HS-5 (cell line): Measurements from ENCODE around the gene PIK3CD.
"Not testable (repeated sequence)": the region's sequence is repeated elsewhere in the genome, so short reads cannot be mapped to it uniquely, and the experiment has no call there.

Source experiments
- DNase-seq: peaks from one replicate; pipeline ENCODE4 v3.0.0-alpha.2; 2012; ENCODE audit warnings: low read depth

Gene PIK3CD

DNA sequence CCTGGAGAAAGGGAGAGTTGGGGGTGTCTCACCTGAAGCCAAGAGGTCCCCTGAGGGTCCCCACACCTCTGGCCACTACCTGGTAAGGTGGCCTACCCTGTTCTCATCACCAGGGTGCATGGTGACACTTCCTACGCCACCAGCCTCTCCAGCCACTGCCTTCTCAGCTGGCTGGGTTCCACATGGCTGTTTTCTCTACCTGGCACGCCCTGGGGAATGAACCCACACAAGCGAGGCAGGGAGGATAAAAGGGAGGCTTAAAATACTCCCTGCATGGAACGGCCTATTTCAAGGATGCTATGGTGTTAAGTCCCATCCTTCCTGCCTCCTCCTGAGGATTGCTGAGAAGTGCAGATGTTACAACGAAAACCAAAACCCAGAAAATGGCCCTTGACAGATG, 84.7 kb downstream of the PIK3CD start:
- no peak for DNase-seq

DNA sequence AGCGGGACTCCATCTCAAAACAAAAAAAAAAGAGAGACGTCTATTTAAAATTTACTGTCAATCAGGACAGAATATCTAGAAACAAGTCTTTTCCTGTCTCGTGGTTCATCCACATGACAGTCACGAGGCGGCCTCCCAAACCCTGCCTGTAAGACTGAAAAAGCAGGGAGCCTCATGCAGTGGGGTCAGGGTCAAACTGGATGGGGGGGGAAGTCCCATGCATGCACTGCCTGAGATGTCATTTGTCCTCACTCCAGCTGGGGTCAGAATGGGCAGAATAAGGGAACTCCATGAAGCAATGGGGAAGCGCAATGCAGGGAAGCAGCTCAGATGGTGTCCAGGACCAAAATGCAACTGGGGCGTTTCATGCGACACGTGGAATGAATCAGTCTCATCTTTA, 85.5 kb downstream of the PIK3CD start:
- DNase-seq, result no peak

DNA sequence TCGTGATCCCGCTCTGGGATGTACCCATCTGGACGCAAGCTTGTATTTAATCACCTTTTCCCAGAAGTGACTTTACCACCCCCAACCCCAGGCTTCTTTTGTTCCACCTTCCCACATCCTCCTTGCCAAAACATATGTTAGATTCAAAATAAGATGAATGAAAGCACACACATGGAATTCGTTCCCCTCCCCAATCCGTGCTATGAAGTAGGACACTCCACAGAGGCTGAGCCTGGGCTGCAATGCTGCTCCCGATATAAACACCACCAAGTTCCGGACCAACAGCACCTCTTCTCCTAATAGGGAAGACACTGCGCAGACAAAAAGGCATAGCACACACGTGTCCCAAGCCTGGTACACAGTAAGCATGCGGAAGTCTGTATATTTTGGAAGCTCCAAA, 86.1 kb downstream of the PIK3CD start:
- no peak for DNase-seq

DNA sequence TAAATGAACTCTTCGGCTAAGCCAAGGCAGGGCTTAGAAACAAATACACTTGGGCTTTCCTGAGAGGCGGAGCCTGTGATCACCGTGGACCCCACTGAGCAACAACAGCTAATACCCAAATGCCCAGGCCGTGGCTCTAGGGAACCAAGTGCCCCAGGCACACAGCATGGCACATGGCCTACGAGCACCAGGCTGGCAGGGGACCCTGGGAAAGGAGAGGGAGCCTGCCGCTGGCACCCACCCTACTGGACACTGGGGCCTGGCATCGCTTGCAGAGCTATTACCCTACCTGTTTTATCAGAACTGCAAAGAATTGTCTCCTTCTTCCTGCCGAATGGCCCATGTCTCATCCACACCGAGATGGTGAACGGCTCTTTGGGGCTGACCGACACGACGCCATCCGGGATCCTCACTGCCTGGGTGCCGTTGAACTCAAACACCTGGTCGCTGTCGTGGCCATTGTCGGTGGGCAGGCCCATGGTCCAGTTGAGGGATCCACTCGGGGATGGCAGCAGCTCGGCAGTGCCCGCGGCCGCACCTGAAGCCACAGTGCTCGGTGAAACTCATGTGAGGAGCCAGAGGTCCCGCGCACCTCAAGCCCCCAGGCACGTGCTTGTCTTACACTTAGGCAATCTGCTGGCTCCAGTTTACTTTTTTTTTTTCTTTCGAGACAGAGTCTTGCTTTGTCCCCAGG, 92.7 kb downstream of the PIK3CD start:
- DNase-seq, result no peak

DNA sequence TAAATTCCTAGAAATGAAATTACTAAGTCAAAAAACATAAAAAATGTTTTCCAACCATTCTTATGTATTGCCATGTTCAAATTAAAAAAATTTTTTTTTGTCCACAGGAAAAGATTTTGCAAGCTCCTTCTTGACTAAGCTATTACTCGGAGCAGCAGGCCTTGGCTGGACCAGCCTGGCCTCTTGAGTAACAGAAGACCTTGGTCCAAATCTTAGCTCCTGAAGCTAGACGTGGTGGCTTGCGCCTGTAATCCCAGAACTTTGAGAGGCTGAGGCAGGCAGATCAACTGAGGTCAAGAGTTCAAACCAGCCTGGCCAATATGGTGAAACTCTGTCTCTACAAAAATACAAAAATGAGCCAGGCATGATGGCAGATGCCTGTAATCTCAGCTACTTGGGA, 94.7 kb downstream of the PIK3CD start:
- DNase-seq, result no peak

DNA sequence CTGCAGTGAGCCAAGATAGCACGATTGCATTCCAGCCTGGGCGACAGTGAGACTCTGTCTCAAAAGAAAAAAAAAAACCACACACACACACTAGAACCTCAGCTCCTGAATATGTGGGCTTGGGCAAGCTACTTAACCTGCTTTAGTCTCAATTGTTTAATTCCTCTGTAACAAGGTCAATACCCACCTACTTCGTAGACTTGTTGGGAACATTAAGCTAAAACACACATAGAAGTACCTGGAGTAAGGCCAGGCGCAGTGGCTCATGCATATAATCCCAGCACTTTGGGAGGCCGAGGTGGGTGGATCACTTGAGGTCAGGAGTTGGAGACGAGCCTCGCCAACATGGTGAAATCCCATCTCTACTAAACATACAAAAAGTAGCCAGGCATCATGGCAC, 95.1 kb downstream of the PIK3CD start:
- DNase-seq, result no peak

DNA sequence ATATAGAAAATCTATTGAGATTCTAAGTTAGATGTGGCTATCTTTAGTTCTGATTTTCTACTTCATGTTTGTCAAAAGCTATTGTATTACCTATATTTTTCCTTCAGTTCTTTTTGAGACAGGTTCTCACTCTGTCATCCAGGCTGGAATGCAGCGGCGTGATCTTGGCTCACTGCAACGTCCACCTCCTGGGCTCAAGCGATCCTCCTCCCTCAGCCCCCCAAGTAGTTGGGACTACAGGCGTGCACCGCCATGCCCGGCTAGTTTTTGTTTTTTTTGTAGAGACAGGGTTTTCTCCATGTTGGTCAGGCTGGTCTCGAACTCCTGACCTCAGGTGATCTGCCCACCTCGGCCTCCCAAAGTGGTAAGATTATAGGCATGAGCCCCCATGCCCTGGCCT, 96.9 kb downstream of the PIK3CD start:
- DNase-seq, result not testable (repeated sequence)

DNA sequence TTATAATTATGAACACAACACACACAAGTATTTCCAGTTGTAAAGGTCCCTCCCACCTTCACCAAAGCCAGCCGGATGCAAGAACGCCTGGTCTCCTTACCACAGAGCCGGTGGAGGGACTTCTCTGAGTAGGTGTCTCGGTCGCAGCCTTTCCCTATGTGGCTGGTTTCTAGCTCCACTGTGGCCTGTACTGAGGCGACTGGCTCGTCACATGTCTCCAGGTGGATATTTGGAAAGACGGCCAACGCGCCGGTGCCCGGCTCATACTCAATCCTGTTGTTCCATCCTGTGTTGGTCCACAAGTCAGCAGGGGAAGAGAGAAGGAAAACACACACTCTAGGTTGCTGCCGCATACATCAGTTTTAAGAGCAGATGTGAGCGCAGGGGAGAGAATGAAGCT, 97.8 kb downstream of the PIK3CD start:
- DNase-seq, result no peak

DNA sequence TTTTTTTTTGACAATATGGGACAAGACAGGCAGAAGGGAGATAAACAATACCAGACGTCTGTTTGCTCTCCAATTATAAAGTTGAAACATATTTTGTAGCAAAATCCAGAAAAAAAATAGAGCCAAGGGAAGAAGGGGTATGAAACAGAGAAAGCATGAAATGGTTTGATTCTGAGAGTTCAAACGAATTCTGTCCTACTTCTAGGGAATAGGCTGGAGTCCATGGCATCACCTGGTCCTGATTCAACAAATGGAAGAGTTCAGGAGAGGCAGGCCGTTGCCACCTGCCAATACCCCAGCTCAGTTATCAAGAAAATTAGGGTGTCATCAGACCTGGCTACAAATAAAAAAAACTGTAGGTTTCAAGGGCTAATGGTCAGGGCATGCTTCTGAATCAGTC, 100.4 kb downstream of the PIK3CD start:
- DNase-seq, result no peak

DNA sequence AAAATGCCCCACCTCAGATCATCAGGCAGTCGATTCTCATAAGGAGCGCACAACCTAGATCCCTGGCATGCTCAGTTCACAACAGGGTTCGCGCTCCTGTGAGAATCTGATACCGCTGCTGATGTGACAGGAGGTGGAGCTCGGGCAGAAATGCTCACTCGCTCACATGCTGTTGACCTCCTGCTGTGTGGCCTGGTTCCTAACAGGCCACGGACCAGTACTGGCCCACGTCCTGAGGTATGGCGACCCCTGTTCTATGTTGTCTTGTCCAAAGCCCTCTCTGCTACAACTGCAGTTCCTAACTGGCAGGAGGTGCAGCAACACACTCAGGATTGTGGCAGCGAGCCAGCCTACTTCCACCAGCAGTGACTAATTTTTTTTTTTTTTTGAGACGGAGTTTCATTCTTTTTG, 101.6 kb downstream of the PIK3CD start:
- peak; percentile 25 for DNase-seq

DNA sequence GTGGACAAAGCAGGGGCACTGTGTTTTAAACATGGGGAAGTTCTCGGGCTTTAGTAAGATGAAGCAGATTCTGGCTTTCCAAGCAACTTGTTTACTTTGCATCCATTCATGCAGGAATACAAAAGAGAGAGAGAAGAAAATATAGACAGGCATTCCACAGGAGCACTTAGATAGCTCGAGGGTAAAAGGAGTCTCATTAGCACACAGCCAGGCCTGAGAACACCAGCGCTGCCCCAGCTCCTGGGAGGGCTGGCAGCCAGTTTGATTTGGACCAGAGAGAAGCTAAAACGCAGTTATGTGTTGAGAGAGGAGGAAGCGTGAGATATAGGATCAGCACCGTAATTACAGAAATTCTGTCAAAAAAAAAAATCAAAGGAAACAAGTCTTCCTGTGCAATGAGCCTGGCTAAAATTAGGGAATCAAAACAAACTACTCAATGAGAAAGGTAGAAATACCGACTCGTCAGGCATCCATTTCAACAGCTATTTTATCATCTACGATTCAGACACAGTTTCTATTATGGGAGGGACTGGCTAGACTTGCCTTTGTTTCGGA, 104.0 kb downstream of the PIK3CD start:
- no peak for DNase-seq

DNA sequence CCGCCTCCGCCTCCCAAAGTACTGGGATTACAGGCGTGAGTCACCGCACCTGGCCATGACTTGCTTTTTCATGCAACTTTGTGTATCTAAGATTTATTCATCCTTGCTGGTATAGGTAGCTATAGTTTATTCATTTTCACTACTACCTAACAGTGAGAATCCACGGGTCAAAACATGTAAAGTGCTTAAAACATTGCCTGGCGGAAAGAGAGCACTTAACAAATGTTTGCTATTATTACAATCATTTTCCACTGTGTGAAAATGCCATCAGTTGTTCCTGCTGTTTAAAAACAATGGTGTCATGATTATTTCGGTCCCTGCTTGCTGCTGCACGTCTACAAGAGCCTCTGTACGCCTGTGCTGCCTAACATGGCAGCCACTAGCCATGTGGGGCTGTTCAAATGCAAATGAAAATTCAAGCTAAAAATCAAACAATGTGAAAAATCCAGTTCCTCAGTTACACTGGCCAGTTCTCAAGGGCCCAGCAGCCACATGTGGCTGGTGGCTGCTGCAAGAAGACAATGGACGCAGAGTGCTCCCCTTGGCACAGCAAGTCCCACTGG, 107.1 kb downstream of the PIK3CD start:
- no peak for DNase-seq

DNA sequence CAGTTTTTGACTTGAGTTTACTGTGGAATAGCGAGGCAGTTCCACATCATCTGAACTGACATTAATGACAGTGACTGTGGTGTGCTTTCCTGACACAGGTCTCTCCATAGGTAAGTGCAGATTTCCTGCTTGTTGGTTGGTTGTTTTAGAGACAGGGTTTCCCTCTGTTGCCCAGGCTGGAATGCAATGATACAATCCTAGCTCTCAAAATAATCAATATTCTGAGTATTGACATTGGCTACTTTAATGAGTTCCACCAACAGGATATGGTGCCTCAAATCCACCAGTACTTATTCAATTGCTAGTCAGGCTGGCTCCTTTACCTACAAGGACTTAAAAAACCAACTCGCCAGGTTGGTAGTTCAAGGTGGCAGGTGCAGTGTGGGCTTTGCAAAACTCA, 108.4 kb downstream of the PIK3CD start:
- no peak for DNase-seq

DNA sequence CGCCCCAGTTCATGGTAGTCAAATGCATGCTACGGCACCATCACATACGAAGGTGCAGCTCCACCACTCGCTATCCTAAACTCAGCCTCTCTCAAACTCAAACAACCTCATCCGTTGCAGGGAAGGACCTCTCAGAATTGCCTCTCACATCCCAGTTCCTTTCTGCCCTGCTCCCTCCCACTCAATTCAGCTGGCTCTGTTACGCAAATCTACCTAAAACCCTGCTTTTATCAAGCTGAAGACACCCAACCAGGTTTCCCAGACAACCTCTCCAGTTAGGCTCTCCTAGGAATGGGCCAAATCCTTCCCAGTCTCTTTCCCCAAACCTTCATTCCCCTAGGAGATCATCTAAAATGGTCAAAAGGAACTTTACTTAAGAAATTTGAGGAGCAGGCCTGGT, 109.3 kb downstream of the PIK3CD start:
- no peak for DNase-seq

DNA sequence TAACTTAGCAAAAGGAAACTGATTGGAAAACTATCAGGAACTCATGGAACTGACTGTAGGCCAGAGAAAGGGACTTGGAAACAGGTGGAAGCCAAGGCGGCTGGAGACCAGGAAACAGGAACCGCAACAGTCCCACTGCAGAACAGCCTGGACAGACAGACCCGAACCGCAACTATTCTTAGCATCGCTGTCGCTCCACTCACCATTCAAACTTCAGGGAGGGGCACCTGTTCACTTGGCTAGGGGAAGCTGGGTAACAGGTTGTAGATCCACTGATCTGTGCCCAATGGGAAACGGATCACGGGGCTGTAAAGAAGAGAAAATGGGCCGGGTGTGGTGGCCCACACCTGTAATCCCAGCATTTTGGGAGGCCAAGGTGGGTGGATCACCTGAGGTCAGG, 110.3 kb downstream of the PIK3CD start:
- no peak for DNase-seq

DNA sequence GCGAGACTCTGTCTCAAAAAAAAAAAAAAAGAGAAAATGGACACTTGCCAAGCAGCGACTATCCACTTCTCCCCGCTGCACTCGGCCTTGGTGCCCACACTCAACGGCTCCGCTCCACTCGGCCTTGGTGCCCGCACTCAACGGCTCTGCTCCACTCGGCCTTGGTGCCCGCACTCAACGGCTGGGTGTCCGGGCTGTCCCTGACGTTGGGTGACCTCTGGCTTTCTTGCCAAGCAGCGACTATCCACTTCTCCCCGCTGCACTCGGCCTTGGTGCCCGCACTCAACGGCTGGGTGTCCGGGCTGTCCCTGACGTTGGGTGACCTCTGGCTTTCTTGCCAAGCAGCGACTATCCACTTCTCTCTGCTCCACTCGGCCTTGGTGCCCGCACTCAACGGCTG, 110.9 kb downstream of the PIK3CD start:
- not testable (repeated sequence) for DNase-seq

DNA sequence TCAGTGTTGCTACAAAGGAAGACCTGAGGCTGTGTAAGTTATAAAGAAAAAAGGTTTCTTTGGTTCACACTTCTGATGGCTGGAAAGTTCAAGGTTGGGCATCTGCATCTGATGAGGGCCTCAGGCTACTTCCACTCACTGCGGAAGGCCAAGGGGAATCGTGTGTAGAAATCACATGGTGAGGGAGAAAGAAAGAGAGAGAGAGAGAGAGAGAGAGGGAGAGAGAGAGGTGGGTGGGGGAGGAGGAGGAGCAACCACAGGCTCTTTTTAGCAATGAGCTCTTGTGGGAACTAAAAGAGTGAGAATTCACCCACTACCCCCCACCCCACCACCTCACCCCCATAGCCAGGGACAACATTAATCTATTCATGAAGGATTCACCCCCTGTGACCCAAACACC, 112.4 kb downstream of the PIK3CD start:
- no peak for DNase-seq

DNA sequence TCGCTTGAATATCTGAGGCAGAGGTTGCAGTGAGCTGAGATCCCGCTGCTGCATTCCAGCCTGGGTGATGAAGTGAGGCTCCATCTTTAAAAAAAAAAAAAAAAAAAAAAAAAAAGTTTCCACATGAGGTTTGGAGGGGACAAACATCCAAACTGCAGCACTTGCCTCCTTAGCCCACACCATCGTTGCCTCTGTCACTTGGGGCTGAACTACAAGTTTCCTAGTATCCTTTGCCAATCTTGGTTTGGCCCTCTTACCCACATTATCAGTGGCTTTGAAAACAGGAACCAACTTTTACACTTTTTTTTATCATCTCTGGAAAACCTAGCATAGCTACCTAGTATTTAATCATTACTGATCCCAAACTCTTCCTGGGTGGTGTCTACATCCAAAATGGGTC, 113.0 kb downstream of the PIK3CD start:
- DNase-seq, result no peak

DNA sequence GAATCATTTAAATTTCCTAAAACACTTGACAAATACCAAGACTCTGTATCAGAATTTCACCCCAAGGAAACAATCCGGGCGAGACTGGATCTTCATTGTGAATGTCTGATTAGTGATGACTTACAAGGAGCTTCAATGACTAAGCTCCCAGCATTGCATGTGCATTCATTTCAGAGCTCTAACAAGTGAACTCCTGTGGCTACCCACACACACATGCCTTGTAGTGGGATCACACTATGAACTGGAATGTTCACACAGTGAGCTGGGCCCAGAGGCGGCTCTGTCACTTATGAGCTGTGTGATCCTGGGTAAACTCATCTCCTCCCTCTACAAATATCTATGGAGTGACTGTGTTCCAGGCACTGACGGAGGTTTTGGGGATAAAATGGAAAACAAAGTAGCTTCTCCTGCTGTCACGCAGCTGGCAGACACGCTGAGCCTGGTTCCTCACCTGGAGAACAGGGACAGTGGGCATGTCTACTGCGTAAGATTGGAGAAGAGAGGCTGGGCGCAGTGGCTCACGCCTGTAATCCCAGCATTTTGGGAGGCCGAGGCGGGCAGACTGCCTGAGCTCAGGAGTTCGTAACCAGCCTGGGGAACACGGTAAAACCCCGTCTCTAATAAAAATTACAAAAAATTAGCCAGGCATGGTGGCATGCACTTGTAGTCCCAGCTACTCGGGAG, 115.4 kb downstream of the PIK3CD start:
- peak; percentile 99 for DNase-seq

DNA sequence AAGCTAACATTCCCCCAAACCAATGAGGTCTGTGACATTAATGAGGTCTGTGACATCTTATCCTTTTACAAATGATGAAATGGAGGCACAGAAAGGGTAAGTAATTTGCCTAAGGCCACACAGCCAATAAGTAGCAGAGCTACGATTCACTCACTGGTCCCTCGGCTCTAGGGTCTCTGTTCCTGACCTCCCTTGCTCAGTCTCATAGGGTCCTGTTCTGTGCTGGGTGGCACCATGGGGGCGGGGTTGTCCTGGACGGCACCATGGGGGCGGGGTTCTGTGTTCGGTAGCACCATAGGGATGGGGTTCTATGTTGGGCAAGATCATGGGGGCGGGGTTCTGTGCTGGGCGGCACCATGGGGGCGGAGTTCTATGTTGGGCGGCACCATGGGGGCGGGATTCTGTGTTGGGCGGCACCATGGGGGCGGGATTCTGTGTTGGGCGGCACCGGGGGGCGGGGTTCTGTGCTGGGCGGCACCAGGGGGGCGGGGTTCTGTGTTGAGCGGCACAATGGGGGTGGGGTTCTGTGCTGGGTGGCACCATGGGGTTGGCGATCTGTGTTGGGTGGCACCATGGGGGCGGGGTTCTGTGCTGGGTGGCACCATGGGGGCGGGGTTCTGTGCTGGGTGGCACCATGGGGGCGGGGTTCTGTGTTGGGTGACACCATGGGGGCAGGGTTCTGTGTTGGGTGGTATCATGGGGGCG, 116.6 kb downstream of the PIK3CD start:
- DNase-seq, result no peak

DNA sequence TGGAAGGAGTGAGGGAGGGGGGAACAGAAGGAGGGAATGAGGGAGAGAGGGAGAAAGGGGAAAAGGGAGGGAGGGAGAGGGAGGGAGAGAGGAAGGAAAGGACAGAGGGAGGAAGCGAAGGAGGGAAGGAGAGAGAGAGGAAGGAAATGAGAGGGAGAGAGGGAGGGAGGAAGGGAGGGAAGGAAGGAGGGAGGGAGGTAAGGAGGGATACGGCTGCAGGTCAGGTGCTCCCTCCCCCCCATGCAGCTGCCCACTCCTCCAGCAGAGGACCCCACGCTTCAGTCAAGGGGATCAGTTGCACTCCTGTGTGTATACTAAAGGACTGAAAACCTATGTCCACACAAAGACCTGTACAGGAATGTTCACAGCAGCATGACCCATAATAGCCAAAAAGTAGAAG, 117.5 kb downstream of the PIK3CD start:
- DNase-seq, result no peak

DNA sequence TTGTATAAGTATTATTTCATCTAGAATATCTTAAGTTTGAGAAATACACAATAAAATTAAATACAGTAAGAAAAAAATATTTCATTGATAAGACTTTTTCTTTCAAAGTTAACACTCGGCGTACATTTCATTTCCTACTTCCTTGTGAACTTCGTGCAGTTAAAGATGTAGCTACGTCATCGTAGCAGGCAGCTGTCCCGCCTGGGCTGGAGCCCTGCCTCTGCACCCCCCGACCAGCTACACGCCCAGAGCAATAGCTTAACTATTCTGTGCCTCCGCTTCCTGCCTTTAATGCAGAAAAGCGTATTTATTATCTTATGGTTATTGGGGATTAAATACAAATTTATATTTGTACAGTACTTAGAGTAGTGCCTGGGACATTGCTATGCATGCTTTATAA, 118.8 kb downstream of the PIK3CD start:
- DNase-seq, result no peak
